Endodermal cell (in vitro differentiated cells): ENCODE results near the gene RAB31. TPM values are rescaled to one million over a fixed set of nuclear protein-coding genes. Genes with fewer than 3 reads are reported as not detected.

Source experiments
- DNase-seq: peaks from one replicate; pipeline ENCODE4 v3.0.0-alpha.2; 2017
- H3K27ac ChIP-seq: 2 replicates; pipeline ENCODE4 v1.5.1; 2013; ENCODE audit warnings: mild to moderate bottlenecking, low read depth, low read length, moderate library complexity
- H3K27me3 ChIP-seq: 2 replicates; pipeline ENCODE4 v1.6.1; 2013; ENCODE audit warnings: mild to moderate bottlenecking, low read length, moderate library complexity; ENCODE audit not compliant: insufficient read depth, control insufficient read depth, poor library complexity, severe bottlenecking
- H3K36me3 ChIP-seq: 2 replicates; pipeline ENCODE4 v1.7.0; 2013; ENCODE audit warnings: mild to moderate bottlenecking, low read length, moderate library complexity; ENCODE audit not compliant: control insufficient read depth, insufficient read depth
- H3K4me1 ChIP-seq: one replicate; pipeline ENCODE4 v1.7.0; 2013; ENCODE audit warnings: low read length; ENCODE audit not compliant: control insufficient read depth, insufficient read depth
- H3K4me3 ChIP-seq: 2 replicates; pipeline ENCODE4 v1.5.1; 2013; ENCODE audit warnings: mild to moderate bottlenecking, low read length, moderate library complexity
- H3K9ac ChIP-seq: 2 replicates; pipeline ENCODE4 v1.6.1; 2013; ENCODE audit warnings: mild to moderate bottlenecking, low read length, moderate library complexity; ENCODE audit not compliant: poor library complexity, severe bottlenecking; ENCODE audit errors: extremely low read depth
- H3K9me3 ChIP-seq: 2 replicates; pipeline ENCODE4 v1.6.1; 2013; ENCODE audit warnings: mild to moderate bottlenecking, low read length, moderate library complexity; ENCODE audit not compliant: control insufficient read depth
- H3K27ac Mint-ChIP-seq: 2 replicates; pipeline ENCODE4 v1.8.0; 2020; ENCODE audit warnings: mixed read lengths
- H3K27me3 Mint-ChIP-seq: 2 replicates; pipeline ENCODE4 v1.8.0; 2021; ENCODE audit warnings: mild to moderate bottlenecking, mixed read lengths; ENCODE audit not compliant: insufficient read depth
- H3K36me3 Mint-ChIP-seq: 2 replicates; pipeline ENCODE4 v1.8.0; 2020; ENCODE audit warnings: low read depth, mixed read lengths
- H3K4me1 Mint-ChIP-seq: 2 replicates; pipeline ENCODE4 v1.8.0; 2020; ENCODE audit warnings: mixed read lengths
- H3K4me3 Mint-ChIP-seq: 2 replicates; pipeline ENCODE4 v1.8.0; 2020; ENCODE audit warnings: mild to moderate bottlenecking, moderate library complexity, mixed read lengths
- H3K9me3 Mint-ChIP-seq: 2 replicates; pipeline ENCODE4 v1.8.0; 2020; ENCODE audit warnings: mild to moderate bottlenecking, mixed read lengths
- WGBS, 2 experiments: methylation state at CpG; one replicate each; pipeline versions ENCODE4 v1.1.5 to v1.1.7; 2013; ENCODE audit warnings: missing lambda C conversion rate in 2 of 2, mixed read lengths in 1 of 2; ENCODE audit not compliant: insufficient coverage in 1 of 2, insufficient read length in 1 of 2; 5-methylcytosine and 5-hydroxymethylcytosine counted together
- total RNA-seq, 2 donors: library from RNA; stranded (reverse); fragmentation: NEBNext Ultra II Directional in 1 of 2; extraction: Animal tissue kit (Norgen Biotek cat#: 25700) in 1 of 2; gene quantifications; 2 replicates in 1 of 2; 3 replicates in 1 of 2; pipeline ENCODE4 v1.2.1, GENCODE V29; 2021
- TF ChIP-seq, protein P1 (sequence below): fragments of 200-600 bp; sonication (generic); conservative IDR thresholded peaks from 2 replicates; pipeline ENCODE4 v1.5.0; 2021; ENCODE audit warnings: antibody characterized with exemption, mild to moderate bottlenecking

The RAB31 gene
- total RNA-seq, 2 donors from 2014 or later = 11.7 to 20.3 TPM

DNA sequence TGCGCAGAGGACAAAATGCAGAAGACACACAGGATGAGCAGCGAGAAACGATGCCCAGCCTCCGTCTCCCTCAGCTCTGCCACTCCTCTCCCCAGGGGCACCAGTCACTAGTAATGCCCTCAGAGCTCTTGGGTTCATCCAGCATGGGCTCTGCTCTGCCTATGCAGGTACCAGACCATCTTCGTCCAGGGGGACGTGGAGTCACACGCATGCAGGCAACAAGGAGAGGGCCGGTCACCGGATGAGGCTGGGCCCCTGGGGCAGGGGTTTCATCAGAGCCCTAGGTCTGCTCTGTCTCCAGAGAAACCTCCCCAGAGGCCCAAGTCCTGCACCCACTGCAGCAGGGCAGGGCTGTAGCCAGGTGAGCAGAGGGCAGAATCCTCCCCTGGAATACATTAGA is 23.9 kb downstream of the RAB31 start:
- H3K27ac ChIP-seq = no peak overlapping the region
- no peak overlapping the region for H3K9ac ChIP-seq
- WGBS, 2 experiments = 77 to 84% methylated on average over 7 to 9 of the region's 9 CpGs

DNA sequence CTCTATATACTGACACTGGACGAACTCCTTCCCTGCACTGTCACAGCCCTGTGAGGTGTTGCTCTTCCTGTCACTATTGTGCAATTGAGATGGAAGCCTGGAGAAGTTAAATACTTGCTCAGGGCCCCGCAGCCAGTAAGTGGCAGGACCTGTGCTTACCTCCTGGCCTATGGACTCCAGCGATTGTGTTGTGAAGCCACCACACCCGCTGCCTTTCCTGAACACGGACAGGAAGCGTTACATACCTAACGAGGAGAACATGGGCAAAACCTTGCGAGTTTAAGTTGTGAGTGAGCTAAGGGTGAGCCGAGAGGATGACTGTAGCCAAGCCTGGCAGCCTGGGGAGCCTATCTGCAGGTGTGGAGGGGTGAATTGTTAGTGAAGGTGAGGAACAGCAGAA is 26.1 kb downstream of the RAB31 start:
- peak; percentile 41 for DNase-seq
- Histone ChIP-seq H3K27me3 (no peaks in the 10 kb centered on the region), H3K36me3 (no peaks in the 10 kb centered on the region), H3K9me3 (no peaks in the 10 kb centered on the region), H3K9ac (no peak overlapping the region), H3K4me3 (no peak overlapping the region), H3K4me1 (no peaks in the 10 kb centered on the region), H3K27ac (no peak overlapping the region)
- H3K4me1 Mint-ChIP-seq = peaks cover 11% of the 10 kb centered on the region
- no peaks in the 10 kb centered on the region for H3K27me3 Mint-ChIP-seq
- H3K27ac Mint-ChIP-seq = no peak overlapping the region
- H3K9me3 Mint-ChIP-seq = no peaks in the 10 kb centered on the region
- H3K36me3 Mint-ChIP-seq = no peaks in the 10 kb centered on the region
- TF ChIP-seq, protein P1, sequence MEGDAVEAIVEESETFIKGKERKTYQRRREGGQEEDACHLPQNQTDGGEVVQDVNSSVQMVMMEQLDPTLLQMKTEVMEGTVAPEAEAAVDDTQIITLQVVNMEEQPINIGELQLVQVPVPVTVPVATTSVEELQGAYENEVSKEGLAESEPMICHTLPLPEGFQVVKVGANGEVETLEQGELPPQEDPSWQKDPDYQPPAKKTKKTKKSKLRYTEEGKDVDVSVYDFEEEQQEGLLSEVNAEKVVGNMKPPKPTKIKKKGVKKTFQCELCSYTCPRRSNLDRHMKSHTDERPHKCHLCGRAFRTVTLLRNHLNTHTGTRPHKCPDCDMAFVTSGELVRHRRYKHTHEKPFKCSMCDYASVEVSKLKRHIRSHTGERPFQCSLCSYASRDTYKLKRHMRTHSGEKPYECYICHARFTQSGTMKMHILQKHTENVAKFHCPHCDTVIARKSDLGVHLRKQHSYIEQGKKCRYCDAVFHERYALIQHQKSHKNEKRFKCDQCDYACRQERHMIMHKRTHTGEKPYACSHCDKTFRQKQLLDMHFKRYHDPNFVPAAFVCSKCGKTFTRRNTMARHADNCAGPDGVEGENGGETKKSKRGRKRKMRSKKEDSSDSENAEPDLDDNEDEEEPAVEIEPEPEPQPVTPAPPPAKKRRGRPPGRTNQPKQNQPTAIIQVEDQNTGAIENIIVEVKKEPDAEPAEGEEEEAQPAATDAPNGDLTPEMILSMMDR = no peak
- no peak overlapping the region for H3K4me3 Mint-ChIP-seq
- 79 to 82% methylated on average over 8 to 9 of the region's 9 CpGs for WGBS, 2 experiments

More for the DNA sequence above, 23.9 kb downstream of the RAB31 start:
- Mint-ChIP-seq H3K36me3 (no peaks in the 10 kb centered on the region), H3K9me3 (no peaks in the 10 kb centered on the region), H3K4me3 (no peak overlapping the region), H3K27ac (no peak overlapping the region), H3K27me3 (no peaks in the 10 kb centered on the region), H3K4me1 (peaks cover 7% of the 10 kb centered on the region)
- TF ChIP-seq, protein P1 = no peak
- Histone ChIP-seq H3K9me3 (no peaks in the 10 kb centered on the region), H3K4me1 (no peaks in the 10 kb centered on the region), H3K36me3 (no peaks in the 10 kb centered on the region), H3K27me3 (no peaks in the 10 kb centered on the region), H3K4me3 (no peak overlapping the region)
- peak; percentile 32 for DNase-seq

DNA sequence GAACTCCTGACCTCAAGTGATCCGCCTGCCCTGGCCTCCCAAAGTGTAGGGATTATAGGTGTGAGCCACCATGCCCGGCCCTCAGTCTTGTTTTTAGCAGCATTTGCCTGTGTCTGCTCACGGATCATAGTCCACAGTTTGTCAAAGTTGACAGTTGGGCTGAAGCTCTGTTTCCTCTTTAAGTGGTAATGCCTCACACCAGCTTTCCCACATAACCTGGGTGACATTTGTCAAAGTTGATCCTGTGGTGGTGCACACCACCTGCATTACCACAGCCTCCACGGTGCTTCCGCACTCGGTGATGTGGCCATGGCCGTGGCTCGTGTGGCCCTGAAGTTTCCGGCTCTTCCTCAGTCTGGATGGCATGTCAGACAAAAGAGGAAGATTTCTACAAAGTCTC is 27.1 kb downstream of the RAB31 start:
- Mint-ChIP-seq H3K4me1 (peaks cover 11% of the 10 kb centered on the region), H3K27ac (no peak overlapping the region), H3K9me3 (no peaks in the 10 kb centered on the region), H3K4me3 (no peak overlapping the region), H3K36me3 (no peaks in the 10 kb centered on the region), H3K27me3 (no peaks in the 10 kb centered on the region)
- DNase-seq = no peak
- no peaks in the 10 kb centered on the region for H3K27me3 ChIP-seq
- H3K27ac ChIP-seq = no peak overlapping the region
- H3K4me1 ChIP-seq = no peaks in the 10 kb centered on the region
- WGBS, 2 experiments = 95 to 98% methylated on average over 9 of the region's 9 CpGs
- H3K9me3 ChIP-seq = no peaks in the 10 kb centered on the region
- TF ChIP-seq, protein P1 = no peak
- H3K36me3 ChIP-seq = no peaks in the 10 kb centered on the region
- no peak overlapping the region for H3K4me3 ChIP-seq
- H3K9ac ChIP-seq = no peak overlapping the region
